ENCODE data around the gene EID2B.
A peak's percentile ranks its signal among the peaks of the same experiment; 100 is the strongest.

EID2B gene

GRCh38 chr19:39568604-39569003 lies 36.0 kb upstream of the EID2B start (continued):
- TF ChIP-seq, protein P1, sequence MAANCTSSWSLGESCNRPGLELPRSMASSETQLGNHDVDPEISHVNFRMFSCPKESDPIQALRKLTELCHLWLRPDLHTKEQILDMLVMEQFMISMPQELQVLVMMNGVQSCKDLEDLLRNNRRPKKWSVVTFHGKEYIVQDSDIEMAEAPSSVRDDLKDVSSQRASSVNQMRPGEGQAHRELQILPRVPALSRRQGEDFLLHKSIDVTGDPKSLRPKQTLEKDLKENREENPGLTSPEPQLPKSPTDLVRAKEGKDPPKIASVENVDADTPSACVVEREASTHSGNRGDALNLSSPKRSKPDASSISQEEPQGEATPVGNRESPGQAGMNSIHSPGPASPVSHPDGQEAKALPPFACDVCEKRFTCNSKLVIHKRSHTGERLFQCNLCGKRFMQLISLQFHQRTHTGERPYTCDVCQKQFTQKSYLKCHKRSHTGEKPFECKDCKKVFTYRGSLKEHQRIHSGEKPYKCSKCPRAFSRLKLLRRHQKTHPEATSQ (tag by site-specific recombination; IDR thresholded peaks at IDR 0.05): no peak
- TF ChIP-seq, protein P2, sequence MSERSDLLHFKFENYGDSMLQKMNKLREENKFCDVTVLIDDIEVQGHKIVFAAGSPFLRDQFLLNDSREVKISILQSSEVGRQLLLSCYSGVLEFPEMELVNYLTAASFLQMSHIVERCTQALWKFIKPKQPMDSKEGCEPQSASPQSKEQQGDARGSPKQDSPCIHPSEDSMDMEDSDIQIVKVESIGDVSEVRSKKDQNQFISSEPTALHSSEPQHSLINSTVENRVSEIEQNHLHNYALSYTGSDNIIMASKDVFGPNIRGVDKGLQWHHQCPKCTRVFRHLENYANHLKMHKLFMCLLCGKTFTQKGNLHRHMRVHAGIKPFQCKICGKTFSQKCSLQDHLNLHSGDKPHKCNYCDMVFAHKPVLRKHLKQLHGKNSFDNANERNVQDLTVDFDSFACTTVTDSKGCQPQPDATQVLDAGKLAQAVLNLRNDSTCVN (tag by site-specific recombination; optimal IDR thresholded peaks at IDR 0.05): no peak
- TF ChIP-seq, protein P3, sequence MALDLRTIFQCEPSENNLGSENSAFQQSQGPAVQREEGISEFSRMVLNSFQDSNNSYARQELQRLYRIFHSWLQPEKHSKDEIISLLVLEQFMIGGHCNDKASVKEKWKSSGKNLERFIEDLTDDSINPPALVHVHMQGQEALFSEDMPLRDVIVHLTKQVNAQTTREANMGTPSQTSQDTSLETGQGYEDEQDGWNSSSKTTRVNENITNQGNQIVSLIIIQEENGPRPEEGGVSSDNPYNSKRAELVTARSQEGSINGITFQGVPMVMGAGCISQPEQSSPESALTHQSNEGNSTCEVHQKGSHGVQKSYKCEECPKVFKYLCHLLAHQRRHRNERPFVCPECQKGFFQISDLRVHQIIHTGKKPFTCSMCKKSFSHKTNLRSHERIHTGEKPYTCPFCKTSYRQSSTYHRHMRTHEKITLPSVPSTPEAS (tag by site-specific recombination; IDR thresholded peaks at IDR 0.05): no peak
- TF ChIP-seq, protein P4, sequence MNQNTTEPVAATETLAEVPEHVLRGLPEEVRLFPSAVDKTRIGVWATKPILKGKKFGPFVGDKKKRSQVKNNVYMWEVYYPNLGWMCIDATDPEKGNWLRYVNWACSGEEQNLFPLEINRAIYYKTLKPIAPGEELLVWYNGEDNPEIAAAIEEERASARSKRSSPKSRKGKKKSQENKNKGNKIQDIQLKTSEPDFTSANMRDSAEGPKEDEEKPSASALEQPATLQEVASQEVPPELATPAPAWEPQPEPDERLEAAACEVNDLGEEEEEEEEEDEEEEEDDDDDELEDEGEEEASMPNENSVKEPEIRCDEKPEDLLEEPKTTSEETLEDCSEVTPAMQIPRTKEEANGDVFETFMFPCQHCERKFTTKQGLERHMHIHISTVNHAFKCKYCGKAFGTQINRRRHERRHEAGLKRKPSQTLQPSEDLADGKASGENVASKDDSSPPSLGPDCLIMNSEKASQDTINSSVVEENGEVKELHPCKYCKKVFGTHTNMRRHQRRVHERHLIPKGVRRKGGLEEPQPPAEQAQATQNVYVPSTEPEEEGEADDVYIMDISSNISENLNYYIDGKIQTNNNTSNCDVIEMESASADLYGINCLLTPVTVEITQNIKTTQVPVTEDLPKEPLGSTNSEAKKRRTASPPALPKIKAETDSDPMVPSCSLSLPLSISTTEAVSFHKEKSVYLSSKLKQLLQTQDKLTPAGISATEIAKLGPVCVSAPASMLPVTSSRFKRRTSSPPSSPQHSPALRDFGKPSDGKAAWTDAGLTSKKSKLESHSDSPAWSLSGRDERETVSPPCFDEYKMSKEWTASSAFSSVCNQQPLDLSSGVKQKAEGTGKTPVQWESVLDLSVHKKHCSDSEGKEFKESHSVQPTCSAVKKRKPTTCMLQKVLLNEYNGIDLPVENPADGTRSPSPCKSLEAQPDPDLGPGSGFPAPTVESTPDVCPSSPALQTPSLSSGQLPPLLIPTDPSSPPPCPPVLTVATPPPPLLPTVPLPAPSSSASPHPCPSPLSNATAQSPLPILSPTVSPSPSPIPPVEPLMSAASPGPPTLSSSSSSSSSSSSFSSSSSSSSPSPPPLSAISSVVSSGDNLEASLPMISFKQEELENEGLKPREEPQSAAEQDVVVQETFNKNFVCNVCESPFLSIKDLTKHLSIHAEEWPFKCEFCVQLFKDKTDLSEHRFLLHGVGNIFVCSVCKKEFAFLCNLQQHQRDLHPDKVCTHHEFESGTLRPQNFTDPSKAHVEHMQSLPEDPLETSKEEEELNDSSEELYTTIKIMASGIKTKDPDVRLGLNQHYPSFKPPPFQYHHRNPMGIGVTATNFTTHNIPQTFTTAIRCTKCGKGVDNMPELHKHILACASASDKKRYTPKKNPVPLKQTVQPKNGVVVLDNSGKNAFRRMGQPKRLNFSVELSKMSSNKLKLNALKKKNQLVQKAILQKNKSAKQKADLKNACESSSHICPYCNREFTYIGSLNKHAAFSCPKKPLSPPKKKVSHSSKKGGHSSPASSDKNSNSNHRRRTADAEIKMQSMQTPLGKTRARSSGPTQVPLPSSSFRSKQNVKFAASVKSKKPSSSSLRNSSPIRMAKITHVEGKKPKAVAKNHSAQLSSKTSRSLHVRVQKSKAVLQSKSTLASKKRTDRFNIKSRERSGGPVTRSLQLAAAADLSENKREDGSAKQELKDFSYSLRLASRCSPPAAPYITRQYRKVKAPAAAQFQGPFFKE (tag by site-specific recombination; IDR thresholded peaks at IDR 0.05; ENCODE audit: borderline replicate concordance): no peak
- TF ChIP-seq ZNF112 (tag by site-specific recombination; IDR thresholded peaks at IDR 0.05) (no peak), ZNF155 (tag by site-specific recombination; IDR thresholded peaks at IDR 0.05) (no peak), GLIS2 (tag by site-specific recombination; IDR thresholded peaks at IDR 0.05) (no peak), ZFHX2 (tag by site-specific recombination; conservative IDR thresholded peaks at IDR 0.05) (no peak), ZNF423 (tag by site-specific recombination; IDR thresholded peaks at IDR 0.05) (no peak), ZNF560 (tag by site-specific recombination; IDR thresholded peaks at IDR 0.05; ENCODE audit: borderline replicate concordance) (no peak), ZNF571 (tag by site-specific recombination; IDR thresholded peaks at IDR 0.05) (no peak), ZNF311 (tag by site-specific recombination; IDR thresholded peaks at IDR 0.05; ENCODE audit: borderline replicate concordance) (no peak), KLF16 (tag by site-specific recombination; IDR thresholded peaks at IDR 0.05) (no peak), HOXC10 (CRISPR knock-in tag; IDR thresholded peaks at IDR 0.05) (no peak), ZNF366 (tag by site-specific recombination; conservative IDR thresholded peaks at IDR 0.05) (0 out of 2 replicates have a peak, but pooled peaks have one; percentile 13), ZNF184 (tag by site-specific recombination; IDR thresholded peaks at IDR 0.05) (no peak)

- CTCF ChIA-PET: interaction anchor here (0.7 to 1.1 kb wide), 2 partner anchors 14 to 107 kb away, joined by 3 to 14 read pairs; no protein-coding TSS in a partner anchor
- POLR2A ChIA-PET: no interaction called here
- H3K4me1 ChIP-seq (ENCODE audit: control insufficient read depth, insufficient read depth, low read length): peaks cover 16% of the 10 kb centered on the region
Observed at GRCh38 chr19:39566064-39566463, 33.4 kb upstream of the EID2B start.

More at GRCh38 chr19:39566064-39566463, 33.4 kb upstream of the EID2B start:
- no peaks in the 10 kb centered on the region; the same call in none of the 2 replicates for H3K9me3 ChIP-seq (ENCODE audit: control insufficient read depth, insufficient read depth, low read depth, low read length)
- H3K36me3 ChIP-seq (ENCODE audit: control insufficient read depth in 2 of 2, insufficient read depth in 1 of 2, low read length in 2 of 2): no peaks in the 10 kb centered on the region
- no peak overlapping the region for H3K27ac ChIP-seq (ENCODE audit: extremely low read depth, low read depth, low read length)
- TF ChIP-seq ZXDB (tag by site-specific recombination; IDR thresholded peaks at IDR 0.05) (no peak), GLI4 (tag by site-specific recombination; IDR thresholded peaks at IDR 0.05) (no peak), REST (tag by site-specific recombination; IDR thresholded peaks at IDR 0.05) (peak; percentile 92)
- H3K4me3 ChIP-seq (ENCODE audit: low read depth, low read length): no peak overlapping the region
